SK-N-SH treated with all-trans-retinoic acid at 6 μM for 48 hours (cell line): Measurements from ENCODE around the gene UBTD1.

Experiments used
- ZNF70 ChIP-seq: fragments of 450-650 bp; formaldehyde crosslinking; IDR thresholded peaks from 2 replicates; pipeline ENCODE4 v1.5.0; 2020; ENCODE audit warnings: mild to moderate bottlenecking, moderate library complexity
- TF ChIP-seq, protein P1 (sequence below): fragments of 250-450 bp; sonication (Bioruptor Pico); IDR thresholded peaks from 2 replicates; pipeline ENCODE4 v1.5.0; 2020; ENCODE audit warnings: mild to moderate bottlenecking, moderate library complexity

DNA sequence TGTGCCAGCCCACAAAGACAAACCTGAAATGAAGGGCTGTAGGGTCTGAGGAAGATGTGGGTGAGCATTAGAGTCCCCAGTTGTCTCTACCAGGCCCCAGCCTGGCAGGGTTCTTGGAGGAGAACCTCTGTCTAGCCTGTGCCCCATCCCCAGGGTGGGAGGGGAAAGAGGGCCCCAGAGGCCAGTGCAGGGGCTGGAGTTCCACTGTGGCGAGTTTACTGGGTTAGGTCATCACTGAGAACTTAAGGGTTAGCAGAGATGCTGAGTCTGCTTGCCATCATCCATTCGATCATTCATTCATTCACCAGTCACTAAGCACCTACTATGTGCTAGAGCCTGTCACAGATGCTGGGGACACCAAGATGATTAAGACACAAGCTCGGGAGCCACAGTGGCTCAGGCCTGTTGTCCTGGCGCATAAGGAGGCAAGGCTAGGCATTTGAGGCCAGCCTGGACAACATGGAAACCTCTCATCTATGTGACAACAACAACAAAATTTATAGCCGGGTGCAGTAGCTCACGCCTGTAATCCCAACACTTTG lies 76.5 kb downstream of the UBTD1 start:
- TF ChIP-seq, protein P1, sequence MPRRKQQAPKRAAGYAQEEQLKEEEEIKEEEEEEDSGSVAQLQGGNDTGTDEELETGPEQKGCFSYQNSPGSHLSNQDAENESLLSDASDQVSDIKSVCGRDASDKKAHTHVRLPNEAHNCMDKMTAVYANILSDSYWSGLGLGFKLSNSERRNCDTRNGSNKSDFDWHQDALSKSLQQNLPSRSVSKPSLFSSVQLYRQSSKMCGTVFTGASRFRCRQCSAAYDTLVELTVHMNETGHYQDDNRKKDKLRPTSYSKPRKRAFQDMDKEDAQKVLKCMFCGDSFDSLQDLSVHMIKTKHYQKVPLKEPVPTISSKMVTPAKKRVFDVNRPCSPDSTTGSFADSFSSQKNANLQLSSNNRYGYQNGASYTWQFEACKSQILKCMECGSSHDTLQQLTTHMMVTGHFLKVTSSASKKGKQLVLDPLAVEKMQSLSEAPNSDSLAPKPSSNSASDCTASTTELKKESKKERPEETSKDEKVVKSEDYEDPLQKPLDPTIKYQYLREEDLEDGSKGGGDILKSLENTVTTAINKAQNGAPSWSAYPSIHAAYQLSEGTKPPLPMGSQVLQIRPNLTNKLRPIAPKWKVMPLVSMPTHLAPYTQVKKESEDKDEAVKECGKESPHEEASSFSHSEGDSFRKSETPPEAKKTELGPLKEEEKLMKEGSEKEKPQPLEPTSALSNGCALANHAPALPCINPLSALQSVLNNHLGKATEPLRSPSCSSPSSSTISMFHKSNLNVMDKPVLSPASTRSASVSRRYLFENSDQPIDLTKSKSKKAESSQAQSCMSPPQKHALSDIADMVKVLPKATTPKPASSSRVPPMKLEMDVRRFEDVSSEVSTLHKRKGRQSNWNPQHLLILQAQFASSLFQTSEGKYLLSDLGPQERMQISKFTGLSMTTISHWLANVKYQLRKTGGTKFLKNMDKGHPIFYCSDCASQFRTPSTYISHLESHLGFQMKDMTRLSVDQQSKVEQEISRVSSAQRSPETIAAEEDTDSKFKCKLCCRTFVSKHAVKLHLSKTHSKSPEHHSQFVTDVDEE (CRISPR knock-in tag) = no peak
- no peak for TF ChIP-seq ZNF70 (CRISPR knock-in tag)
